WTC11 (cell line): ENCODE data around the gene ALDH5A1. TPM values are rescaled to one million over a fixed set of nuclear protein-coding genes. Genes with fewer than 3 reads are reported as not detected.

Experiments
- ATAC-seq: fragments of 200-7000 bp; cut with Tn5 transposase; 2 replicates; pipeline ENCODE4 v1.10.0; 2021; ENCODE audit warnings: mild to moderate bottlenecking, moderate library complexity
- CTCF ChIA-PET: fragments of 300-600 bp; sonication (Branson Sonifier 250); formaldehyde crosslinking; loops from one replicate; lab custom pipeline; 2021; ENCODE audit warnings: antibody characterized with exemption; lab: Charles Lee
- POLR2A ChIA-PET: fragments of 350-600 bp; sonication (Branson Sonifier 250); formaldehyde crosslinking; loops from one replicate; lab custom pipeline; 2021; ENCODE audit warnings: antibody characterized with exemption; lab: Charles Lee
- DNase-seq: peaks from one replicate; pipeline ENCODE4 v3.0.0; 2021; ENCODE audit warnings: low spot score
- H3K27ac Mint-ChIP-seq: 2 replicates; pipeline ENCODE4 v1.8.0; 2021; ENCODE audit warnings: mixed read lengths
- H3K27me3 Mint-ChIP-seq: 2 replicates; pipeline ENCODE4 v1.8.0; 2021; ENCODE audit warnings: low read depth, mild to moderate bottlenecking, moderate library complexity, mixed read lengths
- H3K36me3 Mint-ChIP-seq: 2 replicates; pipeline ENCODE4 v1.8.0; 2021; ENCODE audit warnings: mixed read lengths
- H3K4me1 Mint-ChIP-seq: 2 replicates; pipeline ENCODE4 v1.8.0; 2022; ENCODE audit warnings: mixed read lengths
- H3K4me3 Mint-ChIP-seq: 2 replicates; pipeline ENCODE4 v1.8.0; 2021; ENCODE audit warnings: mild to moderate bottlenecking, moderate library complexity, mixed read lengths
- H3K9me3 Mint-ChIP-seq: 2 replicates; pipeline ENCODE4 v1.8.0; 2021; ENCODE audit warnings: mixed read lengths
- CBFB ChIP-seq: sonication (generic); formaldehyde crosslinking; IDR thresholded peaks from 2 replicates; pipeline ENCODE4 v1.8.1; 2022; ENCODE audit warnings: mild to moderate bottlenecking, low read depth, missing genetic modification reagents
- EMX1 ChIP-seq: fragments of 250-450 bp; sonication (Bioruptor Pico); IDR thresholded peaks from 2 replicates; pipeline ENCODE4 v1.8.0; 2021; ENCODE audit warnings: mild to moderate bottlenecking
- ESRRA ChIP-seq: sonication (generic); formaldehyde crosslinking; IDR thresholded peaks from 2 replicates; pipeline ENCODE4 v1.8.1; 2022; ENCODE audit warnings: mild to moderate bottlenecking, missing genetic modification reagents, borderline replicate concordance
- FOXP1 ChIP-seq: sonication (generic); formaldehyde crosslinking; IDR thresholded peaks from 2 replicates; pipeline ENCODE4 v1.8.0; 2022; ENCODE audit warnings: missing genetic modification reagents, mild to moderate bottlenecking, moderate library complexity, borderline replicate concordance
- GRHL2 ChIP-seq: fragments of 250-450 bp; sonication (Bioruptor Pico); IDR thresholded peaks from 2 replicates; pipeline ENCODE4 v1.8.0; 2022; ENCODE audit warnings: mild to moderate bottlenecking, moderate library complexity; ENCODE audit not compliant: insufficient replicate concordance, severe bottlenecking
- GTF2I ChIP-seq: fragments of 250-450 bp; sonication (Bioruptor Pico); conservative IDR thresholded peaks from 2 replicates; pipeline ENCODE4 v1.4.0; 2021; ENCODE audit warnings: mild to moderate bottlenecking
- JAZF1 ChIP-seq: fragments of 250-450 bp; sonication (Bioruptor Pico); IDR thresholded peaks from 2 replicates; pipeline ENCODE4 v1.9.0; 2021; ENCODE audit warnings: moderate library complexity, mild to moderate bottlenecking, inconsistent platforms
- KAT7 ChIP-seq: sonication (generic); formaldehyde crosslinking; IDR thresholded peaks from 2 replicates; pipeline ENCODE4 v1.8.1; 2023; ENCODE audit warnings: missing genetic modification reagents, mild to moderate bottlenecking, borderline replicate concordance
- NFATC4 ChIP-seq: fragments of 250-450 bp; sonication (Bioruptor Pico); IDR thresholded peaks from 2 replicates; pipeline ENCODE4 v1.9.0; 2021; ENCODE audit warnings: mild to moderate bottlenecking
- NFE2L1 ChIP-seq: sonication (generic); formaldehyde crosslinking; IDR thresholded peaks from 2 replicates; pipeline ENCODE4 v1.8.1; 2023; ENCODE audit warnings: missing genetic modification reagents
- ZNF121 ChIP-seq: sonication (generic); formaldehyde crosslinking; IDR thresholded peaks from 2 replicates; pipeline ENCODE4 v1.8.0; 2023; ENCODE audit warnings: missing genetic modification reagents
- ZNF138 ChIP-seq: sonication (generic); formaldehyde crosslinking; conservative IDR thresholded peaks from 2 replicates; pipeline ENCODE4 v1.8.1; 2022; ENCODE audit warnings: mild to moderate bottlenecking, moderate library complexity, missing genetic modification reagents
- ZNF219 ChIP-seq: sonication (generic); formaldehyde crosslinking; IDR thresholded peaks from 2 replicates; pipeline ENCODE4 v1.8.0; 2023; ENCODE audit warnings: missing genetic modification reagents, mild to moderate bottlenecking, borderline replicate concordance
- ZNF317 ChIP-seq: sonication (generic); formaldehyde crosslinking; IDR thresholded peaks from 2 replicates; pipeline ENCODE4 v1.8.1; 2023; ENCODE audit warnings: low read depth, mild to moderate bottlenecking, moderate library complexity, missing genetic modification reagents, borderline replicate concordance
- total RNA-seq: library from RNA; stranded (reverse); gene quantifications from 3 replicates; pipeline ENCODE4 v1.2.3, GENCODE V29; 2021
- TF ChIP-seq, protein P1 (sequence below): sonication (generic); formaldehyde crosslinking; IDR thresholded peaks from 2 replicates; pipeline ENCODE4 v1.8.0; 2023; ENCODE audit warnings: missing genetic modification reagents
- TF ChIP-seq, protein P2 (sequence below): sonication (generic); formaldehyde crosslinking; IDR thresholded peaks from 2 replicates; pipeline ENCODE4 v1.8.0; 2023; ENCODE audit warnings: mild to moderate bottlenecking, missing genetic modification reagents
- TF ChIP-seq, protein P3 (sequence below): sonication (generic); formaldehyde crosslinking; IDR thresholded peaks from 2 replicates; pipeline ENCODE4 v1.8.1; 2022; ENCODE audit warnings: low read depth, missing genetic modification reagents, borderline replicate concordance
- TF ChIP-seq, protein P4 (sequence below): sonication (generic); formaldehyde crosslinking; IDR thresholded peaks from 2 replicates; pipeline ENCODE4 v1.8.0; 2022; ENCODE audit warnings: mild to moderate bottlenecking, missing genetic modification reagents
- TF ChIP-seq, protein P5 (sequence below): sonication (generic); formaldehyde crosslinking; IDR thresholded peaks from 2 replicates; pipeline ENCODE4 v1.8.1; 2023; ENCODE audit warnings: mild to moderate bottlenecking, missing genetic modification reagents, moderate library complexity
- TF ChIP-seq, protein P6 (sequence below): fragments of 250-450 bp; sonication (Bioruptor Pico); IDR thresholded peaks from 2 replicates; pipeline ENCODE4 v1.9.0; 2021; ENCODE audit warnings: mild to moderate bottlenecking, borderline replicate concordance
- TF ChIP-seq, protein P7 (sequence below): fragments of 250-450 bp; sonication (Bioruptor Pico); IDR thresholded peaks from 2 replicates; pipeline ENCODE4 v1.9.0; 2021; ENCODE audit warnings: mild to moderate bottlenecking

The ALDH5A1 gene
- total RNA-seq, 1 experiment from 2014 or later, result 5.1 TPM

DNA sequence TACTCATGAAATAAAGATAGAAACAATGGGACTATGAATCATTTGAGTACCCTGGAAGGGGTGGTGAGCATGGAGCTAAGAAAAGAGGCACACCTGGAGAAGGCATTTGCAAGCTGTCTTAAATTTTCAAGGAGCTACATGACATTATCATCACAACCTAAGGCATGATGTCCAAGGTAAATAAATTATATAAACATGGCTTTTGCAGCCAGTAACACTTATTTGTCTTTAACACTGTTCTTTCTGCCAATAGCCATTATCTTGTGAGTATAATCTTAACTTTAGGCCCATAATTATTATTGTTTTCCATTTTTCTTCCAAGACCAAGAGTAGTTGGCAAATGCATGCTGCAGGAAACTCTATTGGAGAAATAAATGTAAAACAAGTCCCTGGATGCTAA lies 63.7 kb downstream of the ALDH5A1 start (continued):
- TF ChIP-seq GRHL2, result no peak
- TF ChIP-seq, protein P1, sequence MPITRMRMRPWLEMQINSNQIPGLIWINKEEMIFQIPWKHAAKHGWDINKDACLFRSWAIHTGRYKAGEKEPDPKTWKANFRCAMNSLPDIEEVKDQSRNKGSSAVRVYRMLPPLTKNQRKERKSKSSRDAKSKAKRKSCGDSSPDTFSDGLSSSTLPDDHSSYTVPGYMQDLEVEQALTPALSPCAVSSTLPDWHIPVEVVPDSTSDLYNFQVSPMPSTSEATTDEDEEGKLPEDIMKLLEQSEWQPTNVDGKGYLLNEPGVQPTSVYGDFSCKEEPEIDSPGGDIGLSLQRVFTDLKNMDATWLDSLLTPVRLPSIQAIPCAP (CRISPR knock-in tag), result no peak

DNA sequence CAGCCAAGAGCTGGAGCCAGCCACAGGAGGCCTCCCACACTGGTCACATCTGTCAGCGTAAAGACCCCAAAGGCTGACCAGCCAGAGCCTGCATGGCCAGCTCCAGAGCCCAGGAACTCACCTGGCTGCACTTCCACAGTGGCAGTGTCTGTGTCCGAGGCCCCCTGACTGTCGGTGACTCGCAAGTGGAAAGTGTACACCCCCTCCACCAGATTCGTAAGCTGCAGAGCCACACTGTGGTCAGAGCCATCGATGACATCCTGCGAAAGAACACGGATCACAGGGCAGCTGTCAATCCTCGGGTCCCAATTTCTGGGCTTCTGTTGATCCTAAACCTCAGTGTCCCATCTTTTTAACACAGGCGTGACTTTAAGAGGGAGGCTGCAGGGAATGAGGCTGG lies 69.3 kb downstream of the ALDH5A1 start:
- ATAC-seq, result no peak
- H3K27me3 Mint-ChIP-seq, result no peaks in the 10 kb centered on the region; the same call in 1 of the 2 replicates
- TF ChIP-seq ZNF121 (CRISPR knock-in tag), result no peak
- TF ChIP-seq, protein P2, sequence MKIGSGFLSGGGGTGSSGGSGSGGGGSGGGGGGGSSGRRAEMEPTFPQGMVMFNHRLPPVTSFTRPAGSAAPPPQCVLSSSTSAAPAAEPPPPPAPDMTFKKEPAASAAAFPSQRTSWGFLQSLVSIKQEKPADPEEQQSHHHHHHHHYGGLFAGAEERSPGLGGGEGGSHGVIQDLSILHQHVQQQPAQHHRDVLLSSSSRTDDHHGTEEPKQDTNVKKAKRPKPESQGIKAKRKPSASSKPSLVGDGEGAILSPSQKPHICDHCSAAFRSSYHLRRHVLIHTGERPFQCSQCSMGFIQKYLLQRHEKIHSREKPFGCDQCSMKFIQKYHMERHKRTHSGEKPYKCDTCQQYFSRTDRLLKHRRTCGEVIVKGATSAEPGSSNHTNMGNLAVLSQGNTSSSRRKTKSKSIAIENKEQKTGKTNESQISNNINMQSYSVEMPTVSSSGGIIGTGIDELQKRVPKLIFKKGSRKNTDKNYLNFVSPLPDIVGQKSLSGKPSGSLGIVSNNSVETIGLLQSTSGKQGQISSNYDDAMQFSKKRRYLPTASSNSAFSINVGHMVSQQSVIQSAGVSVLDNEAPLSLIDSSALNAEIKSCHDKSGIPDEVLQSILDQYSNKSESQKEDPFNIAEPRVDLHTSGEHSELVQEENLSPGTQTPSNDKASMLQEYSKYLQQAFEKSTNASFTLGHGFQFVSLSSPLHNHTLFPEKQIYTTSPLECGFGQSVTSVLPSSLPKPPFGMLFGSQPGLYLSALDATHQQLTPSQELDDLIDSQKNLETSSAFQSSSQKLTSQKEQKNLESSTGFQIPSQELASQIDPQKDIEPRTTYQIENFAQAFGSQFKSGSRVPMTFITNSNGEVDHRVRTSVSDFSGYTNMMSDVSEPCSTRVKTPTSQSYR (CRISPR knock-in tag), result no peak
- TF ChIP-seq, all 79 proteins: peak for 0
- H3K36me3 Mint-ChIP-seq, result no peaks in the 10 kb centered on the region
- H3K4me3 Mint-ChIP-seq, result no peak overlapping the region
- DNase-seq, result no peak
- no peaks in the 10 kb centered on the region for H3K9me3 Mint-ChIP-seq
- ChIA-PET POLR2A (no interaction called here), CTCF (interaction anchor here (0.6 to 3.1 kb wide), 7 partner anchors 8 to 69 kb away, joined by 3 to 12 read pairs (median 8); partner anchors contain the start of gene ALDH5A1)
- no peaks in the 10 kb centered on the region for H3K4me1 Mint-ChIP-seq
- H3K27ac Mint-ChIP-seq, result no peak overlapping the region

DNA sequence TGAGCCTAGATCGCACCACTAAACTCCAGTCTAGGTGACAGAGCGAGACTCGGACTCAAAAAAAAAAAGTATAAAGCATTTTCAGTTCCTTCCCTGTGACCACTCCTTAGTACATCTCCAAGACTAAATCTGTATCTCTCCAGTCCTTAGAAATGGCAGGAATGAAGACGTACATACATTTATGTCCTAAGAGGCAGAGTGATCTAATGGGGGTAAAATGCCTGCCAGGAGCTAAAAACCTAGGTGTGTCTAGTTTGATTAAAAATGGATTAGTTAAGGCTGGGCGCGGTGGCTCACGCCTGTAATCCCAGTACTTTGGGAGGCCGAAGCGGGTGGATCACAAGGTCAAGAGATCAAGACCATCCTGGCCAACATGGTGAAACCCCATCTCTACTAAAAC lies 70.4 kb downstream of the ALDH5A1 start:
- DNase-seq (no peak), ATAC-seq (no peak)
- H3K27me3 Mint-ChIP-seq, result peaks cover 4% of the 10 kb centered on the region
- no peaks in the 10 kb centered on the region for H3K36me3 Mint-ChIP-seq
- H3K4me1 Mint-ChIP-seq, result no peaks in the 10 kb centered on the region
- ChIA-PET POLR2A (no interaction called here), CTCF (interaction anchor here (0.5 to 2.0 kb wide), 3 partner anchors 44 to 173 kb away, joined by 5 to 9 read pairs (median 8); partner anchors contain the start of gene ALDH5A1)
- H3K27ac Mint-ChIP-seq, result no peak overlapping the region
- no peaks in the 10 kb centered on the region for H3K9me3 Mint-ChIP-seq
- no peak overlapping the region for H3K4me3 Mint-ChIP-seq
- TF ChIP-seq, protein P3, sequence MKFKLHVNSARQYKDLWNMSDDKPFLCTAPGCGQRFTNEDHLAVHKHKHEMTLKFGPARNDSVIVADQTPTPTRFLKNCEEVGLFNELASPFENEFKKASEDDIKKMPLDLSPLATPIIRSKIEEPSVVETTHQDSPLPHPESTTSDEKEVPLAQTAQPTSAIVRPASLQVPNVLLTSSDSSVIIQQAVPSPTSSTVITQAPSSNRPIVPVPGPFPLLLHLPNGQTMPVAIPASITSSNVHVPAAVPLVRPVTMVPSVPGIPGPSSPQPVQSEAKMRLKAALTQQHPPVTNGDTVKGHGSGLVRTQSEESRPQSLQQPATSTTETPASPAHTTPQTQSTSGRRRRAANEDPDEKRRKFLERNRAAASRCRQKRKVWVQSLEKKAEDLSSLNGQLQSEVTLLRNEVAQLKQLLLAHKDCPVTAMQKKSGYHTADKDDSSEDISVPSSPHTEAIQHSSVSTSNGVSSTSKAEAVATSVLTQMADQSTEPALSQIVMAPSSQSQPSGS, result no peak
- TF ChIP-seq NFE2L1 (CRISPR knock-in tag) (no peak), CBFB (CRISPR knock-in tag) (no peak), NFATC4 (CRISPR knock-in tag) (no peak), GTF2I (no peak), EMX1 (CRISPR knock-in tag) (no peak), ZNF219 (CRISPR knock-in tag) (no peak), FOXP1 (CRISPR knock-in tag) (no peak), KAT7 (CRISPR knock-in tag) (no peak), ZNF317 (CRISPR knock-in tag) (no peak), ESRRA (CRISPR knock-in tag) (no peak), JAZF1 (CRISPR knock-in tag) (no peak), ZNF138 (no peak)
- TF ChIP-seq, protein P4, sequence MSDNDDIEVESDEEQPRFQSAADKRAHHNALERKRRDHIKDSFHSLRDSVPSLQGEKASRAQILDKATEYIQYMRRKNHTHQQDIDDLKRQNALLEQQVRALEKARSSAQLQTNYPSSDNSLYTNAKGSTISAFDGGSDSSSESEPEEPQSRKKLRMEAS (CRISPR knock-in tag), result no peak
- TF ChIP-seq, protein P5, sequence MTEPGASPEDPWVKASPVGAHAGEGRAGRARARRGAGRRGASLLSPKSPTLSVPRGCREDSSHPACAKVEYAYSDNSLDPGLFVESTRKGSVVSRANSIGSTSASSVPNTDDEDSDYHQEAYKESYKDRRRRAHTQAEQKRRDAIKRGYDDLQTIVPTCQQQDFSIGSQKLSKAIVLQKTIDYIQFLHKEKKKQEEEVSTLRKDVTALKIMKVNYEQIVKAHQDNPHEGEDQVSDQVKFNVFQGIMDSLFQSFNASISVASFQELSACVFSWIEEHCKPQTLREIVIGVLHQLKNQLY (CRISPR knock-in tag), result no peak
- TF ChIP-seq, protein P6, sequence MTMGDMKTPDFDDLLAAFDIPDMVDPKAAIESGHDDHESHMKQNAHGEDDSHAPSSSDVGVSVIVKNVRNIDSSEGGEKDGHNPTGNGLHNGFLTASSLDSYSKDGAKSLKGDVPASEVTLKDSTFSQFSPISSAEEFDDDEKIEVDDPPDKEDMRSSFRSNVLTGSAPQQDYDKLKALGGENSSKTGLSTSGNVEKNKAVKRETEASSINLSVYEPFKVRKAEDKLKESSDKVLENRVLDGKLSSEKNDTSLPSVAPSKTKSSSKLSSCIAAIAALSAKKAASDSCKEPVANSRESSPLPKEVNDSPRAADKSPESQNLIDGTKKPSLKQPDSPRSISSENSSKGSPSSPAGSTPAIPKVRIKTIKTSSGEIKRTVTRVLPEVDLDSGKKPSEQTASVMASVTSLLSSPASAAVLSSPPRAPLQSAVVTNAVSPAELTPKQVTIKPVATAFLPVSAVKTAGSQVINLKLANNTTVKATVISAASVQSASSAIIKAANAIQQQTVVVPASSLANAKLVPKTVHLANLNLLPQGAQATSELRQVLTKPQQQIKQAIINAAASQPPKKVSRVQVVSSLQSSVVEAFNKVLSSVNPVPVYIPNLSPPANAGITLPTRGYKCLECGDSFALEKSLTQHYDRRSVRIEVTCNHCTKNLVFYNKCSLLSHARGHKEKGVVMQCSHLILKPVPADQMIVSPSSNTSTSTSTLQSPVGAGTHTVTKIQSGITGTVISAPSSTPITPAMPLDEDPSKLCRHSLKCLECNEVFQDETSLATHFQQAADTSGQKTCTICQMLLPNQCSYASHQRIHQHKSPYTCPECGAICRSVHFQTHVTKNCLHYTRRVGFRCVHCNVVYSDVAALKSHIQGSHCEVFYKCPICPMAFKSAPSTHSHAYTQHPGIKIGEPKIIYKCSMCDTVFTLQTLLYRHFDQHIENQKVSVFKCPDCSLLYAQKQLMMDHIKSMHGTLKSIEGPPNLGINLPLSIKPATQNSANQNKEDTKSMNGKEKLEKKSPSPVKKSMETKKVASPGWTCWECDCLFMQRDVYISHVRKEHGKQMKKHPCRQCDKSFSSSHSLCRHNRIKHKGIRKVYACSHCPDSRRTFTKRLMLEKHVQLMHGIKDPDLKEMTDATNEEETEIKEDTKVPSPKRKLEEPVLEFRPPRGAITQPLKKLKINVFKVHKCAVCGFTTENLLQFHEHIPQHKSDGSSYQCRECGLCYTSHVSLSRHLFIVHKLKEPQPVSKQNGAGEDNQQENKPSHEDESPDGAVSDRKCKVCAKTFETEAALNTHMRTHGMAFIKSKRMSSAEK (CRISPR knock-in tag), result no peak
- TF ChIP-seq, protein P7, sequence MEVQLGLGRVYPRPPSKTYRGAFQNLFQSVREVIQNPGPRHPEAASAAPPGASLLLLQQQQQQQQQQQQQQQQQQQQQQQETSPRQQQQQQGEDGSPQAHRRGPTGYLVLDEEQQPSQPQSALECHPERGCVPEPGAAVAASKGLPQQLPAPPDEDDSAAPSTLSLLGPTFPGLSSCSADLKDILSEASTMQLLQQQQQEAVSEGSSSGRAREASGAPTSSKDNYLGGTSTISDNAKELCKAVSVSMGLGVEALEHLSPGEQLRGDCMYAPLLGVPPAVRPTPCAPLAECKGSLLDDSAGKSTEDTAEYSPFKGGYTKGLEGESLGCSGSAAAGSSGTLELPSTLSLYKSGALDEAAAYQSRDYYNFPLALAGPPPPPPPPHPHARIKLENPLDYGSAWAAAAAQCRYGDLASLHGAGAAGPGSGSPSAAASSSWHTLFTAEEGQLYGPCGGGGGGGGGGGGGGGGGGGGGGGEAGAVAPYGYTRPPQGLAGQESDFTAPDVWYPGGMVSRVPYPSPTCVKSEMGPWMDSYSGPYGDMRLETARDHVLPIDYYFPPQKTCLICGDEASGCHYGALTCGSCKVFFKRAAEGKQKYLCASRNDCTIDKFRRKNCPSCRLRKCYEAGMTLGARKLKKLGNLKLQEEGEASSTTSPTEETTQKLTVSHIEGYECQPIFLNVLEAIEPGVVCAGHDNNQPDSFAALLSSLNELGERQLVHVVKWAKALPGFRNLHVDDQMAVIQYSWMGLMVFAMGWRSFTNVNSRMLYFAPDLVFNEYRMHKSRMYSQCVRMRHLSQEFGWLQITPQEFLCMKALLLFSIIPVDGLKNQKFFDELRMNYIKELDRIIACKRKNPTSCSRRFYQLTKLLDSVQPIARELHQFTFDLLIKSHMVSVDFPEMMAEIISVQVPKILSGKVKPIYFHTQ (CRISPR knock-in tag), result no peak
